CD4-positive, alpha-beta T cell treated with Interleukin-4 for 4 hours (primary cell): Measurements from ENCODE around the gene RGS9.
"Not testable (repeated sequence)": the region's sequence is repeated elsewhere in the genome, so short reads cannot be mapped to it uniquely, and the experiment has no call there.

Source experiments
- DNase-seq: peaks from one replicate; pipeline ENCODE4 v3.0.0-alpha.2; 2020

The RGS9 gene

GRCh38 chr17:65158041-65158440 lies 20.9 kb downstream of the RGS9 start:
- no peak for DNase-seq

GRCh38 chr17:65158622-65159021 lies 21.5 kb downstream of the RGS9 start:
- no peak for DNase-seq

DNA sequence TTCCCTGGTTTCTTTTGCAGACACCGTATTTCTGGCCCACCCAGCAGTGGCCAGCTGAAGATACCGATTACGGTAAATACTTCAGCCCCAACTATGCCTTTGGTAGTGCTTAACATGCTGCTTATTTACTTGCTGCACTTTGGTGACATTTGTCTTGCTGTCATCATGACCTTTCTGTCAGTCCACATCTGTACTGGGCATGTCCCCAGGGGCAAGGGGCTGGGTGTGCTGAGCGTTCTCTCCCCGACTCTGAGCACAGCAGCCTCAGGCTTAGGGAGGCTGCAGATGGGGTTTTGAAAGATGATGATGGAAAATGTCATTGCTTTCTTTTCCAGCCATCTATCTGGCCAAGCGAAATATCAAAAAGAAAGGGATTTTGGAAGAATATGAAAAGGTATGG lies 23.3 kb downstream of the RGS9 start:
- DNase-seq, result no peak

- DNase-seq, result peak; percentile 60
These were observed 26.9 kb downstream of the RGS9 start for GRCh38 chr17:65163990-65164495.

- no peak for DNase-seq
These were observed 29.6 kb downstream of the RGS9 start for GRCh38 chr17:65166787-65167186.

GRCh38 chr17:65167566-65167965 lies 30.4 kb downstream of the RGS9 start:
- DNase-seq, result no peak

- DNase-seq, result no peak
These were observed 32.5 kb downstream of the RGS9 start for GRCh38 chr17:65169691-65170090.

DNA sequence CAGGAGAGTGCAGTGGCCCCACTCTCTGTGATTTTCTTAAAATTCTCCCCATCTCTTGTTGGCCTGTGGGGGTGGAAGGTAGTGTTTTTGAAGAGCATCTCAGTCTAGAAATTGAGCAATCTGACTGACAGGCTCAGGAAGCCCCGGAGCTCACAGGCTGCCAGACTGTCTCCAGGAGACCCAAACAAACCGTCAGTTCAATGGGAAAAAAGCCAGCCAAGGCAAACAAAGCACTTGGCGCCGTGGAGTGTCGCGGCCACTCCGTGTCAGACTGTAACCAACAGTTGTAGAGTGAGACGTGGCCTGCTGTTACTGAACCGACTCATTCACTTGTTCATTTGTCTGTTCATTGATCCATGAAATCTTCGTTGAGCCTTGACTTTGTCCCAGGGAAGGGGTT lies 33.7 kb downstream of the RGS9 start:
- DNase-seq, result no peak

DNA sequence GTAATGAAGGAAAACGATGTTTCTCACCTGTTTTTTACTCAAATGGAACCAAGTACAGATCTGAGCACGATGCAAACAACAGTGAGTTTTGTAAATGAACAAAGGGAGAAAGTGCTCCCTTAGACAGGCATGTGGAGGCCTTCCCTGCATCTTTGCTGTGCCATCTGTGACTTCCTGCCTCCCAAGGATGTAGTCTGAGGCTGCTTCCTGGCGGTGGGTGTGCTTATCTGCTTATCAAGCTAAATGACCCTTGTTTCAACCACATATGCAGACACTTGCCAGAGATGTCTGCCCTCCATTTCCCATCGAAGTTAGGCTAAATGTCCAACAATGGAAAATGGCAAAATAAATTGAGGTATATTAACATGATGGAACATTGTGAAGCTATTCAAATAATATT lies 34.6 kb downstream of the RGS9 start:
- DNase-seq, result peak; percentile 9

- no peak for DNase-seq
These were observed 35.4 kb downstream of the RGS9 start for GRCh38 chr17:65172496-65173136.

DNA sequence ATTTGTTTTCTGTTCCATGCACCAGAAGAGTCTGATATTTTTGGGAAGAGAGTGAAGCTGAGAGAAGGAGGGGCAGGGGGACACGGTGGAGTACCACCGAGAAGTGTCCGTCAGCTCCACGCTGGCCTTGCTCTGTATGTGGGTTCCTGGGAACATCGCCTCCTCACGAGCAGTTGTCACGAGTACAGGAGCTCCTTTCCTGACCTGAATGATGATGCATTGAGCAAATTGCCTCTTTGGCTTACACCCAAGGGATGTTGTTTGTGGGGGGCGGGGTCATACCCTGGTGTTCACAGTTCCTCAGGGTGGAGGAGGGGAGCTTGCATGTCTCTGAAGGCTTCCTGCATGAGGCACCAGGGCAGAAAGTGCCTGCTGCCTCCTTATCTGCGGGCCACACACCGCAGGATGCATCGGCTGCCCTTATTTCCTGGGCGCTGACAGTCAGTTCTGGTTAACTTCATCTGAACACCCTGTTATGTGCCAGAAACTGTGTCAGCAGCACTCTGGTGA lies 36.2 kb downstream of the RGS9 start:
- DNase-seq, result peak; percentile 95

- DNase-seq, result no peak
These were observed 37.0 kb downstream of the RGS9 start for GRCh38 chr17:65173976-65174683.

DNA sequence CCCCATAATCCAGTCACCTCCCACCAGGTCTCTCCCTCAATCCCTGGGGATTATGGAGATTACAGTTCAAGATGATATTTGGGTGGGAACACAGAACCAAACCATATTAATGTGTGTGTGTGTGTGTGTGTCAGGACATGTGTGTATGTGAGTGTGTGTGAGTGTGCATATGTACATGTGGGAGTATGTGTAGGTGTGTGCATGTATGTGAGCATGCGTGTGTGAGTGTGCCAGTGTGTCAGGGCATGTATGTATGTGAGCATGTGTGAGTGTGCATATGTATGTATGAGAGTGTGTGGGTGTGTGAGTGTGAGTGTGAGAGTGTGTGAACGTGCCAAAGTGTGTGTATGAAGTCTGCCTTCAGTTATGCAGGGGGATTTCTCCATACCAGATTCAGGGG lies 37.8 kb downstream of the RGS9 start:
- DNase-seq, result no peak

- DNase-seq, result no peak
These were observed 38.8 kb downstream of the RGS9 start for GRCh38 chr17:65175952-65176351.

GRCh38 chr17:65176646-65177409 lies 39.7 kb downstream of the RGS9 start:
- DNase-seq, result no peak

DNA sequence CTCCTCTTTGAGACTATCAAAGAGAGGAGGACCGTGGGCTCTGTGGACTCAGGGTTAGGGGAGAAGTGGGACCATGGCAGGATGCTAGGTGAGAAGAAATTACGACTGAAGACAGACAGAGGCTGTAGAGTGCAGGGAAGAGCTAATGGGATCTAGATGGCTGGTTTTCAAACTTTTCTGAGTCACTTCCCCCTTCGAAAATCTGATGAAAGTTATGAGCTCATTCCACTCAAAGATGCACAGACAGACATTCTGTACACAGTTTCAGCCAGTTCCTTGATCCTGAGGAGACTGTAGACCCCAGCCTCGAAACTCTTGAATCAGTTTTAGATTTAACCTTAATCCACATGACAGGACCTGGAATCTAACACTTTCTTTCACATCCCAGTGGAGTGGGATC lies 40.7 kb downstream of the RGS9 start:
- DNase-seq, result no peak

DNA sequence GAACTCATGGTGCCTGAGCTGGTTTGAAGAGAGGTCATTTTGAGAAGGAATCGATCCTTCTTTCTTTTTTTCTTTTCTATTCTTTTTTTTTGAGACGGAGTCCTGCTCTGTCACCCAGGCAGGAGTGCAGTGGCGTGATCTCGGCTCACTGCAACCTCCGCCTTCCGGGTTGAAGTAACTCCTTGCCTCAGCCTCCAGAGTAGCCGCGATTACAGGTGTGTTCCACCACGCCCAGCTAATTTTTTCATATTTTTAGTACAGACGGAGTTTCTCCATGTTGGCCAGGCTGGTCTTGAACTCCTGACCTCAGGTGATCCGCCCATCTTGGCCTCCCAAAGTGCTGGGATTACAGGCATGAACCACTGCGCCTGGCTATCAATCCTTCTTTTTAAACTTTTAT lies 43.1 kb downstream of the RGS9 start:
- DNase-seq, result not testable (repeated sequence)

GRCh38 chr17:65180752-65181236 lies 43.6 kb downstream of the RGS9 start:
- not testable (repeated sequence) for DNase-seq

GRCh38 chr17:65181237-65182061 lies 44.3 kb downstream of the RGS9 start:
- DNase-seq, result peak; percentile 76

DNA sequence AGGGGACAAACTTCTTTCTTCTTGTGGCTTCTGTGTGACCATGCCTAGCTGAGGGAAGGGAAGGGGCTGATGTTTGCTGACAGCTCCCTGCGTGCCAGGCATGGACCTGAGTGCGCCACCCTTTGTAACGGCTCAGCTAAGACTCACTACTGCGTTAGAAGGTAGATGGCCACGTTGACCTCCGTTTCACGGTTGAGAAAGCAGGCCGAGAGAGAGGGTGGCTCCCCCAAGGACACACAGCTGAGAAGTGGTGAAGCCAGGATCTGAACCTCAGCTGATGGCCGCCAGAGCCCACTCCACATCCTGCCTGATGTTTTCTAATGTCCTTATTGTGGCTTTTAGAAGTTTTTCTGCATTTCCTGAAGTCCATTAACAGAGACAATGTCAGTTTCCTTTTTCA lies 45.1 kb downstream of the RGS9 start:
- no peak for DNase-seq

GRCh38 chr17:65183736-65184135 lies 46.6 kb downstream of the RGS9 start:
- no peak for DNase-seq

DNA sequence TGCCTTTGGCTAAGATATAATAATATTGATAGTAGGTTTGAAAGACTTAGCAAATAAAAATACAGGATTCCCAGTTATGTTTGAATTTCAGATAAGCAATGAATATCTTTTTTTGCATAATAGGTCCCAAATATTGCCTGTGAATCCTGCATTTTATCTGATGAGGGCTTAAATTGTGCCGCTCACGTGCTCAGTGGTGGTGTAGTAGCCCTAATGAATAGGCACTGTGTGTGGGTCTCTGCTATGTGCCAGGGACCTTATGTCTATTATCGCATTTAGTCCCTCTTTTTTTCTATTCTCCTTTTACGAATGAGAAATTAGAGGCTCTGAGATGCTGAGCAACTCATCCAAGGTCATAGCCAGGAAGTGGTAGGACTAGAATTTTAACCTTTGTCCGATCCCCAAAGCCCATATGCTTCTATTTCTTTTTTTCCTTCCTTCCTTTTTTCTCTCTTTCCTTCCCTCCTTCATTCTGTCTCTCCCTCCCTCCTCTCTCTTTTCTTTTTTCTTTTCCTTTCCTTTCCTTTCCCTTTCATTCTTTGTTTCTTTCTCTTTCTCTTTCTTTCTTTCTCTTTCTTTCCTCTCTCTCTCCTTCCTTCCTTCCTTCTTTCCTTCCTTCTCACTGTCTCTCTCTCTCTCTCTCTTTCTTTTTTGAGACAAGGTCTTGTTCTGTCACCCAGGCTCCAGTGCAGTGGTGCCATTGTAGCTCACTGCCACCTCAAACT lies 47.2 kb downstream of the RGS9 start:
- no peak for DNase-seq
